Lower lobe of right lung (tissue), 2 donors: ENCODE data around the gene TNRC6B. TPM values are rescaled to one million over a fixed set of nuclear protein-coding genes. Genes with fewer than 3 reads are reported as not detected.

Source experiments
- ATAC-seq, 2 donors: fragments of 200-7000 bp; cut with Tn5 transposase; one replicate each; pipeline ENCODE4 v1.9.1; 2020 to 2022; ENCODE audit warnings: mild to moderate bottlenecking in 2 of 2, moderate library complexity in 2 of 2
- DNase-seq: peaks from one replicate; pipeline ENCODE4 v3.0.0-alpha.2; 2020
- H3K27ac ChIP-seq: fragments of 200-600 bp; one replicate; pipeline ENCODE4 v1.8.0; 2022
- H3K27me3 ChIP-seq: fragments of 200-600 bp; one replicate; pipeline ENCODE4 v1.8.0; 2022; ENCODE audit warnings: low read depth
- H3K36me3 ChIP-seq: fragments of 200-600 bp; one replicate; pipeline ENCODE4 v1.8.0; 2022; ENCODE audit warnings: mild to moderate bottlenecking
- H3K4me1 ChIP-seq: fragments of 200-600 bp; one replicate; pipeline ENCODE4 v1.8.0; 2022
- H3K4me3 ChIP-seq: fragments of 200-600 bp; one replicate; pipeline ENCODE4 v1.8.0; 2022; ENCODE audit warnings: mild to moderate bottlenecking
- H3K9me3 ChIP-seq: fragments of 200-600 bp; one replicate; pipeline ENCODE4 v1.8.0; 2022
- intact Hi-C: fragments of 100-400 bp; cut with DNase I; formaldehyde crosslinking; loops from one replicate; pipeline ENCODE4 v1.11.0; 2022
- total RNA-seq: library from RNA; stranded (reverse); fragmentation: NEBNext Ultra II Directional; extraction: Animal tissue kit (Norgen Biotek cat#: 25700); gene quantifications from one replicate; pipeline ENCODE4 v1.2.1, GENCODE V29; 2021
- TF ChIP-seq, protein P1 (sequence below): fragments of 200-600 bp; IDR thresholded peaks from one replicate; pipeline ENCODE4 v1.8.0; 2022; ENCODE audit warnings: antibody characterized with exemption, mild to moderate bottlenecking
- donor health status: DM: no; HTN: yes; CAD: no; lungs with severe emphysema.

Gene TNRC6B
- total RNA-seq, 1 donor from 2014 or later: 54.6 TPM

GRCh38 chr22:40231618-40232313 lies 54.0 kb downstream of the TNRC6B start:
- no peak for ATAC-seq
- no peak for DNase-seq
- intact Hi-C loops: no loop called here
- Histone ChIP-seq H3K27ac (no peak overlapping the region), H3K9me3 (no peaks in the 10 kb centered on the region), H3K4me1 (peaks cover 16% of the 10 kb centered on the region), H3K4me3 (no peak overlapping the region), H3K36me3 (peaks cover 29% of the 10 kb centered on the region), H3K27me3 (no peaks in the 10 kb centered on the region)
- TF ChIP-seq, protein P1, sequence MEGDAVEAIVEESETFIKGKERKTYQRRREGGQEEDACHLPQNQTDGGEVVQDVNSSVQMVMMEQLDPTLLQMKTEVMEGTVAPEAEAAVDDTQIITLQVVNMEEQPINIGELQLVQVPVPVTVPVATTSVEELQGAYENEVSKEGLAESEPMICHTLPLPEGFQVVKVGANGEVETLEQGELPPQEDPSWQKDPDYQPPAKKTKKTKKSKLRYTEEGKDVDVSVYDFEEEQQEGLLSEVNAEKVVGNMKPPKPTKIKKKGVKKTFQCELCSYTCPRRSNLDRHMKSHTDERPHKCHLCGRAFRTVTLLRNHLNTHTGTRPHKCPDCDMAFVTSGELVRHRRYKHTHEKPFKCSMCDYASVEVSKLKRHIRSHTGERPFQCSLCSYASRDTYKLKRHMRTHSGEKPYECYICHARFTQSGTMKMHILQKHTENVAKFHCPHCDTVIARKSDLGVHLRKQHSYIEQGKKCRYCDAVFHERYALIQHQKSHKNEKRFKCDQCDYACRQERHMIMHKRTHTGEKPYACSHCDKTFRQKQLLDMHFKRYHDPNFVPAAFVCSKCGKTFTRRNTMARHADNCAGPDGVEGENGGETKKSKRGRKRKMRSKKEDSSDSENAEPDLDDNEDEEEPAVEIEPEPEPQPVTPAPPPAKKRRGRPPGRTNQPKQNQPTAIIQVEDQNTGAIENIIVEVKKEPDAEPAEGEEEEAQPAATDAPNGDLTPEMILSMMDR: no peak

DNA sequence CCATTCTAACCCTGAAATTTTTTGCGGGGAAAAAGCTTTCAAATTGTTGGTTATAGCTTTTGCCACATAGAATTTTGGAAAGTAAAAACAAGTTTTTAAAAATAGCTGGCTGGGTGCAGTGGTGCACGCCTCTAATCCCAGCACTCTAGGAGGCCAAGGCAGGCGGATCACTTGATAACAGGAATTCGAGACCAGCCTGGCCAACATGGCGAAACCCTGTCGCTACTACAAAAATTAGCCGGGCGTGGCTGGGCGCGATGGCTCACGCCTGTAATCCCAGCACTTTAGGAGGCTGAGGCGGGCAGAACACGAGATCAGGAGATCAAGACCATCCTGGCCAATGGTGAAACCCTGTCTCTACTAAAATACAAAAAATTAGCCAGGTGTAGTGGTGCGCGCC lies 54.9 kb downstream of the TNRC6B start:
- DNase-seq (no peak), ATAC-seq (no peak)
- no peak overlapping the region for H3K4me3 ChIP-seq
- no peaks in the 10 kb centered on the region for H3K9me3 ChIP-seq
- H3K27ac ChIP-seq: no peak overlapping the region
- no peaks in the 10 kb centered on the region for H3K27me3 ChIP-seq
- H3K36me3 ChIP-seq: peaks cover 29% of the 10 kb centered on the region
- peaks cover 20% of the 10 kb centered on the region for H3K4me1 ChIP-seq
- intact Hi-C loops: no loop called here
- TF ChIP-seq, protein P1: no peak

DNA sequence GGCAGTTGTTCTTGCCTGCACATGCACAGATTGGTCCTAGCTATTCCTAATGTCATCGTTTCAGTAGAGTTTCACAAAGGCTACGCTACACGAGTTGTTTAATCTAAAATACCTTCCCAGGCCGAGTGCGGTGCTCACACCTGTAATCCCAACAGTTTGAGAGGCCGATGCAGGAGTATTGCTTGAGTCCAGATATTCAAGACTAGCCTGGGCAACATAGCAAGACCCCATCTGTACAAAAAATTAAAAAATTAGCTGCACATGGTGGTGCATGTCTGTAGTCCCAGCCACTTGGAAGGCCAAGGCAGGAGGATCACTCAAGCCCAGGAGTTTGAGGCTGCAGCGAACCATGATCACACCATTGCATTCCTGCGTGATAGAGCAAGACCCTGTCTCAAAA lies 56.2 kb downstream of the TNRC6B start:
- no peak overlapping the region for H3K4me3 ChIP-seq
- TF ChIP-seq, protein P1: no peak
- ATAC-seq: no peak
- no peak overlapping the region for H3K27ac ChIP-seq
- H3K4me1 ChIP-seq: peaks cover 26% of the 10 kb centered on the region
- H3K27me3 ChIP-seq: no peaks in the 10 kb centered on the region
- no peaks in the 10 kb centered on the region for H3K9me3 ChIP-seq
- intact Hi-C loops: no loop called here
- no peak for DNase-seq
- H3K36me3 ChIP-seq: peaks cover 27% of the 10 kb centered on the region

- ATAC-seq: no peak
Measured at GRCh38 chr22:40234658-40235057, 56.9 kb downstream of the TNRC6B start.

DNA sequence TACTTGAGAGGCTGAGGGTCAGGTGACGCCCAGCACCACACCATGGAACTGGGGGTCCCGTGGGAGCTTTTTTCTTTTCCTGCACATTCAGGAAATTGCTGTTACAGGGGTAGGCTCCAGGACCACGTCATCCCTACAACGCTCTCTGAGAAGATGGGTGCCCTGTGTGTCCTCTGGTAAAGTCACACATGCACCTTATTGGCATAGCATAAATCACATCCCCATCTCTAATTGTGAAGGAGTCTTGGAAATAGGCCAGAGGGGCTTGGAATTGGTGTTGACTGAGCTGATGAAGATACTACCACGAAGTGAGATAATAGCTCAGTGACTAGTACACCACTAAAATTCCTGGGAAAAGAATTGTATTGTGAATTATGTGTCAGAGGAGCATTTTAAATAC lies 57.6 kb downstream of the TNRC6B start:
- no peak for ATAC-seq
- DNase-seq: no peak
- H3K27me3 ChIP-seq: no peaks in the 10 kb centered on the region
- intact Hi-C loops: no loop called here
- no peak overlapping the region for H3K27ac ChIP-seq
- H3K36me3 ChIP-seq: peaks cover 20% of the 10 kb centered on the region
- TF ChIP-seq, protein P1: no peak
- H3K4me3 ChIP-seq: no peak overlapping the region
- H3K9me3 ChIP-seq: no peaks in the 10 kb centered on the region
- peaks cover 39% of the 10 kb centered on the region for H3K4me1 ChIP-seq

More at GRCh38 chr22:40234658-40235057, 56.9 kb downstream of the TNRC6B start:
- Histone ChIP-seq H3K9me3 (no peaks in the 10 kb centered on the region), H3K27ac (no peak overlapping the region), H3K27me3 (no peaks in the 10 kb centered on the region), H3K4me3 (no peak overlapping the region), H3K36me3 (peaks cover 22% of the 10 kb centered on the region), H3K4me1 (peaks cover 34% of the 10 kb centered on the region)
- intact Hi-C loops: no loop called here
- no peak for DNase-seq
- TF ChIP-seq, protein P1: no peak
